Sigmoid colon (tissue), 7 donors: Measurements from ENCODE around the gene ARHGEF10L. TPM values are rescaled to one million over a fixed set of nuclear protein-coding genes. Genes with fewer than 3 reads are reported as not detected.

Experiments
- DNase-seq: peaks from one replicate; pipeline ENCODE4 v3.0.0-alpha.2; 2019
- H3K27ac ChIP-seq, 4 donors: fragments of 200-600 bp; sonication (generic); one replicate each; pipeline ENCODE4 v1.5.1; 2016 to 2019; ENCODE audit warnings: mild to moderate bottlenecking in 1 of 4
- H3K27me3 ChIP-seq, 3 donors: fragments of 200-600 bp; sonication (generic); one replicate each; pipeline ENCODE4 v1.5.1; 2019; ENCODE audit warnings: mild to moderate bottlenecking in 1 of 3
- H3K36me3 ChIP-seq, 4 donors: fragments of 200-600 bp; sonication (generic); one replicate each; pipeline ENCODE4 v1.5.1; 2016 to 2019
- H3K4me1 ChIP-seq, 4 donors: fragments of 200-600 bp; sonication (generic); one replicate each; pipeline ENCODE4 v1.5.1; 2017 to 2019
- H3K4me3 ChIP-seq, 4 donors: fragments of 200-600 bp; sonication (generic); one replicate each; pipeline ENCODE4 v1.5.1; 2017 to 2019; ENCODE audit warnings: mild to moderate bottlenecking in 2 of 4, moderate library complexity in 1 of 4
- H3K9me3 ChIP-seq, 4 donors: fragments of 200-600 bp in 3 of 4; sonication (generic) in 3 of 4; one replicate each; pipeline versions ENCODE4 v1.5.1 to v1.6.1; 2013 to 2019
- EP300 ChIP-seq, 4 donors: sonication (generic); formaldehyde crosslinking; IDR thresholded peaks; one replicate each; pipeline ENCODE4 v1.6.1; 2017; ENCODE audit warnings: antibody characterized with exemption in 4 of 4
- POLR2A ChIP-seq, 2 donors: fragments of 450-650 bp; IDR thresholded peaks; one replicate each; pipeline ENCODE4 v1.6.1; 2016; ENCODE audit warnings: antibody characterized with exemption in 2 of 2, mild to moderate bottlenecking in 2 of 2, moderate library complexity in 2 of 2
- POLR2AphosphoS5 ChIP-seq, 4 donors: sonication (generic); formaldehyde crosslinking; IDR thresholded peaks; one replicate each; pipeline ENCODE4 v1.6.1; 2017; ENCODE audit warnings: antibody characterized with exemption in 4 of 4
- WGBS, 2 donors: extraction: QIAGEN DNeasy Blood & Tissue Kit; methylation state at CpG; one replicate each; pipeline ENCODE4 v1.1.7; 2013; 5-methylcytosine and 5-hydroxymethylcytosine counted together
- intact Hi-C: fragments of 100-400 bp; cut with DNase I; formaldehyde crosslinking; loops from one replicate; pipeline ENCODE4 v1.15.1; 2023
- polyA plus RNA-seq, 3 donors: library from polyadenylated mRNA; stranded (reverse); fragments of 200-250 nt; gene quantifications; one replicate each; pipeline ENCODE4 v1.2.3, GENCODE V29; 2013
- total RNA-seq, 4 donors: library from RNA; depleted of rRNA; stranded (reverse); fragments of >200 nt; gene quantifications; one replicate each; pipeline ENCODE4 v1.1.0, GENCODE V29; 2016
- TF ChIP-seq, protein P1 (sequence below), 4 experiments: fragments of 450-650 bp in 3 of 4; fragments of 200-600 bp in 1 of 4; IDR thresholded peaks; one replicate each; pipeline ENCODE4 v1.5.1; 2016 to 2019; ENCODE audit warnings: antibody characterized with exemption in 4 of 4, mild to moderate bottlenecking in 3 of 4, moderate library complexity in 2 of 4
- donor health status: healthy with polysubstance abuse.
- donor health status: Bipolar disorder and iron deficiency.
- donor health status: healthy.

ARHGEF10L gene
- total and polyA plus RNA-seq, 7 donors, result 25.0 to 76.2 (median 33.0) TPM

DNA sequence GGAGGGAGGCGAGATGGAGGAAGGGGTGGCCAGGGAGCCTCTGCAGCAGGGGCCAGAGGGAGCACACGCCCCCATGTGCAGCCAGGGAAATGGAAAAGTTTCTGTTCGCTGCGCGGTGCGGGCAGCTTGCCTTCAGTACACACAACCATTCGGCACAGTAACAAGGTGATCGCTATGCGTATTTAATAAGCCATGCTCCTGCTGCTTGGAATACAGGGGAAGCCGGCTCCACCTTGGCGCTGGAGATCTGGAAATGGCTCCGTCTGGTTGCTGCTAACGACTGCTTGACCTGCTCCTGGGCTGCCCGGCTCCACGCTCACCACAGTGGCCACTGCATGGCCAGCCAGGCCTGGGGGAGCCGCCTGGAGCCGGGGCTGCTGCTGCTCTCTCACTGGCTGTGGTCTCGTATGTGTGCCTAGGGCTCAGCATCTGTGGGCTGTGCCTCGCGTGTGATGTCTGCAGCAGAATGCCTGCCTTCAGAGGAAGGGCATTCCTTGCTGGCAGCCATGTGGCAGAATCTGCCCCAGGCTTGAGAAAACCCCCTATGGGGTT, 129.2 kb downstream of the ARHGEF10L start:
- H3K36me3 ChIP-seq, result peaks cover 0 to 55% (median 40%) of the 10 kb centered on the region in 4 donors
- intact Hi-C loops, result loop anchor here (10.0 kb wide), 2 partner anchors 156 to 426 kb away; no protein-coding TSS in a partner anchor
- 91 to 93% methylated on average over 20 of the region's 20 CpGs for whole genome bisulfite sequencing, 2 donors
- peaks cover 0 to 27% (median 17%) of the 10 kb centered on the region in 4 donors for H3K4me1 ChIP-seq
- no peak for DNase-seq
- no peak overlapping the region for H3K4me3 ChIP-seq
- no peaks in the 10 kb centered on the region for H3K9me3 ChIP-seq
- no peaks in the 10 kb centered on the region for H3K27me3 ChIP-seq
- no peak overlapping the region for H3K27ac ChIP-seq
- TF ChIP-seq, protein P1, sequence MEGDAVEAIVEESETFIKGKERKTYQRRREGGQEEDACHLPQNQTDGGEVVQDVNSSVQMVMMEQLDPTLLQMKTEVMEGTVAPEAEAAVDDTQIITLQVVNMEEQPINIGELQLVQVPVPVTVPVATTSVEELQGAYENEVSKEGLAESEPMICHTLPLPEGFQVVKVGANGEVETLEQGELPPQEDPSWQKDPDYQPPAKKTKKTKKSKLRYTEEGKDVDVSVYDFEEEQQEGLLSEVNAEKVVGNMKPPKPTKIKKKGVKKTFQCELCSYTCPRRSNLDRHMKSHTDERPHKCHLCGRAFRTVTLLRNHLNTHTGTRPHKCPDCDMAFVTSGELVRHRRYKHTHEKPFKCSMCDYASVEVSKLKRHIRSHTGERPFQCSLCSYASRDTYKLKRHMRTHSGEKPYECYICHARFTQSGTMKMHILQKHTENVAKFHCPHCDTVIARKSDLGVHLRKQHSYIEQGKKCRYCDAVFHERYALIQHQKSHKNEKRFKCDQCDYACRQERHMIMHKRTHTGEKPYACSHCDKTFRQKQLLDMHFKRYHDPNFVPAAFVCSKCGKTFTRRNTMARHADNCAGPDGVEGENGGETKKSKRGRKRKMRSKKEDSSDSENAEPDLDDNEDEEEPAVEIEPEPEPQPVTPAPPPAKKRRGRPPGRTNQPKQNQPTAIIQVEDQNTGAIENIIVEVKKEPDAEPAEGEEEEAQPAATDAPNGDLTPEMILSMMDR (IDR thresholded peaks at IDR 0.05), result no peak
- no peak for TF ChIP-seq POLR2AphosphoS5 (IDR thresholded peaks at IDR 0.05)
- TF ChIP-seq POLR2A (IDR thresholded peaks at IDR 0.05), result no peak
- TF ChIP-seq EP300 (IDR thresholded peaks at IDR 0.05), result no peak

DNA sequence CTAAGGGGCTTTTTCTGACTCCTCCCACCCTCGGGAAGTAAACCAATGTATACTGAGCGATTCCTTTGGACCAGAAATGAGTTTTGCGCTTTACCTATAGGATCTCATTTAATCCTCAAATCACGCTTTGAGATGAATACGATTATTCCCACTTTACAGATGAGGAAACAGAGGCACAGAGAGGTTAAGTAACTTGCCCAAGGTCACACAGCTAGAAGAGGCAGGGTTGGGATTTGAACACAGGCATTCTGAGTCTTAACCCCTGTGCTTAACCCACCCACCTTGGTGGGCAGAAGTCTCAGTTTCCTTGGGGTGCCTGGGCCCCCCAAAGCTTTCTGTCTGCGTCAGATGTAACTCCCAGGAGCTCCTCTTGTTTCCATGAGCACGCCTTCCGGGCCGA, 129.8 kb downstream of the ARHGEF10L start:
- Histone ChIP-seq H3K4me1 (peaks cover 0 to 27% (median 17%) of the 10 kb centered on the region in 4 donors), H3K9me3 (no peaks in the 10 kb centered on the region), H3K36me3 (peaks cover 0 to 52% (median 36%) of the 10 kb centered on the region in 4 donors), H3K4me3 (no peak overlapping the region), H3K27me3 (no peaks in the 10 kb centered on the region), H3K27ac (no peak overlapping the region)
- TF ChIP-seq, protein P1 (IDR thresholded peaks at IDR 0.05), result no peak
- TF ChIP-seq POLR2A (IDR thresholded peaks at IDR 0.05), result no peak
- TF ChIP-seq EP300 (IDR thresholded peaks at IDR 0.05), result no peak
- TF ChIP-seq POLR2AphosphoS5 (IDR thresholded peaks at IDR 0.05), result no peak
- intact Hi-C loops, result loop anchor here (10.0 kb wide), 2 partner anchors 155 to 425 kb away; no protein-coding TSS in a partner anchor
- DNase-seq, result no peak
- WGBS, 2 donors, result 91 to 92% methylated on average over 9 of the region's 9 CpGs

DNA sequence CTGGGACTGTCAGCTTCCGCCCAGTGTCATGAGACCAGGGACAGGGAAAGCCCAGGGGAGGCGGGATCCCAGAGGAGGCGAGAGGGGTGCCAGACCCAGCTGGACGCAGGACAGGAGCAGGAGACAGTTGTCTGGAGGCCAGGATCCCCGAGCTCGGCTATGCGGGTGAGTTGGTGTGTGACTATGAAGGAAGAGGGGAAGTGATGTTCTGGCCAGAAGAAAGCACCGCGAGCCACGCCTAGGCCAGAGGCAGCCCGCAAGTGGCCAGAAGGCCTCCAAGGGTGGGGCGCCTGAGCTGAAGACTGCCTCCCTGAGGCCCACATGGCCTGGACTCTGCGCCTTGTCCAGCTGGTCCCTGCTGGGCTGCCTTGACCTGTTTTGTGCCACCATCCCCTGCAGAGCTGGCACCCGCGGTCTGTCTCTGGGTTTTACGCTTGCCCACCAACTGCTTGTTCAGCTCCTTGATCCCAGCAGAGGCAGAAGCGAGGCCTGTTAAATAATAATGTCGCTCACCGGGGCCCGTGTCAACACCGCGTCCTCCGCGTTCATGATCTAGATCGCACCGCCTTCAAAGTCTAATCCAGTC, 130.5 kb downstream of the ARHGEF10L start:
- Histone ChIP-seq H3K27ac (no peak overlapping the region), H3K4me1 (peaks cover 0 to 27% (median 17%) of the 10 kb centered on the region in 4 donors), H3K27me3 (no peaks in the 10 kb centered on the region), H3K36me3 (peaks cover 0 to 46% (median 30%) of the 10 kb centered on the region in 4 donors), H3K4me3 (no peak overlapping the region), H3K9me3 (no peaks in the 10 kb centered on the region)
- intact Hi-C loops, result loop anchor here (10.0 kb wide), 2 partner anchors 155 to 425 kb away; no protein-coding TSS in a partner anchor
- 85 to 89% methylated on average over 26 of the region's 26 CpGs for WGBS, 2 donors
- TF ChIP-seq POLR2AphosphoS5 (IDR thresholded peaks at IDR 0.05) (no peak), POLR2A (IDR thresholded peaks at IDR 0.05) (no peak), EP300 (IDR thresholded peaks at IDR 0.05) (no peak)
- TF ChIP-seq, protein P1 (IDR thresholded peaks at IDR 0.05), result no peak
- DNase-seq, result no peak

DNA sequence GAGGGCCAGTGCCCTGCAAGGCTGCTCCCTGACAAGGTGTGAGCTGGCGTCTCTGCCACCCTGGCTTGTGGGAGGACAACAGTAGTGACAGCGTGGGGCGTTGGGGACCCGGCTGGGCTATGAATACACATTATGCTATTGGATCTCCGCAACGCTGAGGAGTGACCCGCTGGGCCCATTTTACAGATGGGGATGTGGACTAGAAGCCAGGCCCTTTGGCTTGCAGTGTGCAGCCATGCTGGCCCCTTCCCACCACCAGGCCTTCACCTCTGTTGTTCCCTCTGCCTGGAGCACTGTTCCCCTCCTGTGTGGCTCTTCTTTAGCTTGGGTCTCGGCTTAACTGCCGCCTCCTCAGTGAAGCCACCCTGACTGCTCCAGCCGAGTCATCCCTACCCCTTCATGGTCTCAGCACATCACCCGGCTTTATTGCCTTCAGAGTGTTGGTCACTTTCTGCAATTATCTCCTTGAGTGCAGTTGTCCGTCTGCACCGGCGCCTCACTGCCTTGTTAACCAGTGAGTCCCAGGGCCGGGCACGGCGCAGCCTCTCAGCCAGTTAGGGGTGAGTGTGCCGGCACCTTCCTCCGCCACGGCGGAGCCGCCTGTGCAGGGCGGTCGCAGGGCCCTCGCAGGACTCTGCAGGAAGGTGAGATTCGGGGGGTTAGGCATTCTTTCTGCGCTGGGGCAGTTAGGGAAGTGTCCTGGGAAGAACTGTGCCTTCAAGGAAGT, 131.3 kb downstream of the ARHGEF10L start:
- peaks cover 0 to 38% (median 22%) of the 10 kb centered on the region in 4 donors for H3K36me3 ChIP-seq
- H3K4me3 ChIP-seq, result no peak overlapping the region
- H3K9me3 ChIP-seq, result no peaks in the 10 kb centered on the region
- WGBS, 2 donors, result 88 to 92% methylated on average over 27 of the region's 27 CpGs
- H3K27ac ChIP-seq, result no peak overlapping the region
- H3K27me3 ChIP-seq, result no peaks in the 10 kb centered on the region
- H3K4me1 ChIP-seq, result peaks cover 0 to 27% (median 17%) of the 10 kb centered on the region in 4 donors
- TF ChIP-seq POLR2AphosphoS5 (IDR thresholded peaks at IDR 0.05) (no peak), POLR2A (IDR thresholded peaks at IDR 0.05) (no peak), EP300 (IDR thresholded peaks at IDR 0.05) (no peak)
- TF ChIP-seq, protein P1 (IDR thresholded peaks at IDR 0.05), result no peak
- no peak for DNase-seq
- intact Hi-C loops, result no loop called here
